Measurements from ENCODE around the gene STBD1.

Gene STBD1

GRCh38 chr4:76305971-76306881 is at the start of gene STBD1:
Gene STBD1, plus strand, starts transcription at chr4:76306733. Its CDS starts 37 bp downstream, at chr4:76306770.
- peak within 1 kb of the TSS; percentile 76 for H3K4me3 ChIP-seq (ENCODE audit: low read depth, low read length)
- peak; percentile 58 for DNase-seq (ENCODE audit: low read depth)
- TF ChIP-seq CTCF (conservative IDR thresholded peaks at IDR 0.05; ENCODE audit: low read depth, low read length), result no peak

GRCh38 chr4:76256968-76257367 is 49.6 kb upstream of the STBD1 start:
- no peak for TF ChIP-seq CTCF (conservative IDR thresholded peaks at IDR 0.05; ENCODE audit: low read depth, low read length)
- DNase-seq (ENCODE audit: low read depth), result no peak
- H3K4me3 ChIP-seq (ENCODE audit: low read depth, low read length), result no peak overlapping the region

- no peak for TF ChIP-seq CTCF (conservative IDR thresholded peaks at IDR 0.05; ENCODE audit: low read depth, low read length)
- H3K4me3 ChIP-seq (ENCODE audit: low read depth, low read length), result no peak overlapping the region
- no peak for DNase-seq (ENCODE audit: low read depth)
These were observed 48.7 kb upstream of the STBD1 start for GRCh38 chr4:76257824-76258223.

GRCh38 chr4:76260571-76260970 is 46.0 kb upstream of the STBD1 start:
- TF ChIP-seq CTCF (conservative IDR thresholded peaks at IDR 0.05; ENCODE audit: low read depth, low read length), result no peak

GRCh38 chr4:76265631-76266218 is 40.8 kb upstream of the STBD1 start:
- no peak for TF ChIP-seq CTCF (conservative IDR thresholded peaks at IDR 0.05; ENCODE audit: low read depth, low read length)
- DNase-seq (ENCODE audit: low read depth), result no peak
- no peak overlapping the region for H3K4me3 ChIP-seq (ENCODE audit: low read depth, low read length)

More at GRCh38 chr4:76260571-76260970, 46.0 kb upstream of the STBD1 start:
- DNase-seq (ENCODE audit: low read depth), result no peak
- H3K4me3 ChIP-seq (ENCODE audit: low read depth, low read length), result no peak overlapping the region

GRCh38 chr4:76266627-76267026 is 39.9 kb upstream of the STBD1 start:
- DNase-seq (ENCODE audit: low read depth), result no peak
- TF ChIP-seq CTCF (conservative IDR thresholded peaks at IDR 0.05; ENCODE audit: low read depth, low read length), result no peak
- H3K4me3 ChIP-seq (ENCODE audit: low read depth, low read length), result no peak overlapping the region
